ENCODE data around the gene SLC9C2.
"Not testable (repeated sequence)": the region's sequence is repeated elsewhere in the genome, so short reads cannot be mapped to it uniquely, and the experiment has no call there.

DNA sequence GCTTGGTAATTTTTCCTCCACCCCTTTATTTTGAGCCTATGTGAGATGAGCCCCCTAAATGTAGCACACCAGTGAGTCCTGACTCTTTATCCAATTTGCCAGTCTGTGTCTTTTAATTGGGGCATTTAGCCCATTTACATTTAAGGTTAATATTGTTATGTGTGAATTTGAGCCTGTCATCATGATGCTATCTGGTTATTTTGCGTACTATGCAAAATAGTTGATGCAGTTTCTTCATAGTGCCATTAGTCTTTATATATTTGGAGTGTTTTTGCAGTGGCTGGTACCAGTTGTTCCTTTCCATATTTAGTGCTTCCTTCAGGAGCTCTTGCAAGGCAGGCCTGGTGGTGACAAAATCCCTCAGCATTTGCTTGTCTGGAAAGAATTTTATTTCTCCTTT lies 88.4 kb downstream of the SLC9C2 start:
- TF ChIP-seq, protein P1, sequence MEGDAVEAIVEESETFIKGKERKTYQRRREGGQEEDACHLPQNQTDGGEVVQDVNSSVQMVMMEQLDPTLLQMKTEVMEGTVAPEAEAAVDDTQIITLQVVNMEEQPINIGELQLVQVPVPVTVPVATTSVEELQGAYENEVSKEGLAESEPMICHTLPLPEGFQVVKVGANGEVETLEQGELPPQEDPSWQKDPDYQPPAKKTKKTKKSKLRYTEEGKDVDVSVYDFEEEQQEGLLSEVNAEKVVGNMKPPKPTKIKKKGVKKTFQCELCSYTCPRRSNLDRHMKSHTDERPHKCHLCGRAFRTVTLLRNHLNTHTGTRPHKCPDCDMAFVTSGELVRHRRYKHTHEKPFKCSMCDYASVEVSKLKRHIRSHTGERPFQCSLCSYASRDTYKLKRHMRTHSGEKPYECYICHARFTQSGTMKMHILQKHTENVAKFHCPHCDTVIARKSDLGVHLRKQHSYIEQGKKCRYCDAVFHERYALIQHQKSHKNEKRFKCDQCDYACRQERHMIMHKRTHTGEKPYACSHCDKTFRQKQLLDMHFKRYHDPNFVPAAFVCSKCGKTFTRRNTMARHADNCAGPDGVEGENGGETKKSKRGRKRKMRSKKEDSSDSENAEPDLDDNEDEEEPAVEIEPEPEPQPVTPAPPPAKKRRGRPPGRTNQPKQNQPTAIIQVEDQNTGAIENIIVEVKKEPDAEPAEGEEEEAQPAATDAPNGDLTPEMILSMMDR (IDR thresholded peaks at IDR 0.05 in 4 of 5, conservative IDR thresholded peaks at IDR 0.05 in 1 of 5), result not testable (repeated sequence)
- not testable (repeated sequence) for TF ChIP-seq POLR2A (IDR thresholded peaks at IDR 0.05)
